ENCODE data around the gene UBE2J2.
A peak's percentile ranks its signal among the peaks of the same experiment; 100 is the strongest.
"Not testable (repeated sequence)": the region's sequence is repeated elsewhere in the genome, so short reads cannot be mapped to it uniquely, and the experiment has no call there.

The UBE2J2 gene

GRCh38 chr1:1260843-1261560 lies 12.7 kb downstream of the UBE2J2 start:
- DNase-seq (no peak), ATAC-seq (no peak)
- Mint-ChIP-seq H3K4me1 (peaks cover 33% of the 10 kb centered on the region), H3K4me3 (peak overlapping the region in 1 of 2 donors; percentile 28), H3K9me3 (no peaks in the 10 kb centered on the region), H3K27me3 (no peaks in the 10 kb centered on the region), H3K27ac (peak overlapping the region in 1 of 2 donors; percentile 58)

GRCh38 chr1:1259951-1260600 lies 13.6 kb downstream of the UBE2J2 start:
- no peak overlapping the region for H3K4me3 Mint-ChIP-seq
- peak overlapping the region in 1 of 2 donors; percentile 58 for H3K27ac Mint-ChIP-seq
- H3K4me1 Mint-ChIP-seq = peaks cover 29% of the 10 kb centered on the region
- ATAC-seq (no peak), DNase-seq (no peak)
- no peaks in the 10 kb centered on the region for H3K27me3 Mint-ChIP-seq
- H3K9me3 Mint-ChIP-seq = no peaks in the 10 kb centered on the region

DNA sequence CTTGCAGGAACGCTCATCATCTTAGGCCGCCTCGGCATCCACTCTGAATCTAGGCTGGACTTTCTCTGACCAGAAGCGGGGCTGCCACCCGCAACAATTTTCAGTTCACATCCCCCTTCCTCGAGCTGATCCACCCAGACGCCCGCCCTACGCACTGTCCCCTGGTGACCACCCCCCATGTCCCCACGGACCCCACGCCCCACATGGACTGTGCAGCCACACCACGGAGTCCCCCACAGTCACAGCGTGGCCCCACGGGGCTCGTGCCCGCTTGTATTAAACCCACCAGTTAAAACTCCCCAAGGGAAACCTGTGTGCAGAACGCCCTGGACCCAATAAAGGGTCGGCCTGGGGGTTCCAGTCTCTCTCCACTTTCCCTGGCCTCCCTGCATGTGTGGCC lies 14.1 kb downstream of the UBE2J2 start:
- peak; percentile 49 for ATAC-seq
- H3K27ac Mint-ChIP-seq = no peak overlapping the region
- peaks cover 29% of the 10 kb centered on the region for H3K4me1 Mint-ChIP-seq
- DNase-seq = no peak
- no peak overlapping the region for H3K4me3 Mint-ChIP-seq
- no peaks in the 10 kb centered on the region for H3K27me3 Mint-ChIP-seq
- H3K9me3 Mint-ChIP-seq = no peaks in the 10 kb centered on the region

GRCh38 chr1:1259119-1259488 lies 14.6 kb downstream of the UBE2J2 start:
- no peak for DNase-seq
- H3K4me3 Mint-ChIP-seq = no peak overlapping the region
- ATAC-seq = no peak
- no peaks in the 10 kb centered on the region for H3K27me3 Mint-ChIP-seq
- H3K9me3 Mint-ChIP-seq = no peaks in the 10 kb centered on the region
- H3K27ac Mint-ChIP-seq = no peak overlapping the region
- peaks cover 29% of the 10 kb centered on the region for H3K4me1 Mint-ChIP-seq

DNA sequence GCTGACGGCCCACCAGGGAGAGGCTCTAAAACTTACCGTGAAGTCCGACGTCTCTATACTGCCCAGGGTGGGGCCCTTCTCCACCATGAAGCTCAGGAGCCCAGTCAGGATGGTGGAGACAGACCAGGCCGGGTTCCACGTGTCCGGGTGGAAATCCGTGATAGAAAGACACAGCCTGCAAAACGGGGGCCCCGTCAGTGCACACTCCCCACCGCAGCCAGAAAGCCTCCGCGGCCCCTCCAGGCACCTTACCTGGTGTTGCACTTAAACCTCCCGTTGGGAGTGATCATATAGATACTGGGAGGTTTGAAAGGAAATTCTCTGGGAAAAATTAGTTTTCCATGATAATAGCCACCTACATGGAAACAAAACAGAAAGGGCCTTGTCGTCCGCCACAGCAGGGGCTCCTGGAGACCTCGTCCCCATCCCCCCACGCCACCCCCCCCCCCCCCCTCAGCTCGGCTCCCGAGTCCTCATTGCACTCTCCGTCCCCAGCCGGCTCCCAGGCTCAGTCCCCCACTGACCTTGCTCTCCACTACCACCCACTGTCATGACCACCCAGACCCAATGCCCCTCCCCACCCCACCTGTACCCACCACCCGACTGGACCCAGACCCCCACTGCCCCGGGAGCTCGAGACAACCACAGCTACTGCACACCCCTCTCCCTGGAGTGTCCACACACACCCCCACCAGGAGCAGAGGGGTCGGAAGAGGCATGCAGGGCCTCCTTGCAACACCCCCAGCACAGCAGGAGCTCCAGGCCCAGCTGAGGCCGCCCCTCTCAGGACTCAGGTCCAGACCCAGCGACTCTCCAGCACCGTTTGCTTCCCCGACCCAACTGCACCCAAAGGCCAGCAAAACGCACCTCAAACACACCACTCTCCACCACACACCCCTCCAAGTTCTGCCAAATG lies 16.4 kb downstream of the UBE2J2 start:
- peak; percentile 15 for ATAC-seq
- Mint-ChIP-seq H3K4me1 (peaks cover 28% of the 10 kb centered on the region), H3K4me3 (no peak overlapping the region), H3K27me3 (no peaks in the 10 kb centered on the region), H3K9me3 (no peaks in the 10 kb centered on the region), H3K27ac (peak overlapping the region in 1 of 2 donors; percentile 42)
- DNase-seq = no peak

- ATAC-seq (no peak), DNase-seq (no peak)
- Mint-ChIP-seq H3K9me3 (no peaks in the 10 kb centered on the region), H3K27me3 (no peaks in the 10 kb centered on the region), H3K4me1 (peaks cover 28% of the 10 kb centered on the region), H3K4me3 (no peak overlapping the region), H3K27ac (peak overlapping the region in 1 of 2 donors; percentile 25)
Observed at GRCh38 chr1:1255611-1256010, 18.0 kb downstream of the UBE2J2 start.

GRCh38 chr1:1255078-1255477 lies 18.6 kb downstream of the UBE2J2 start:
- Mint-ChIP-seq H3K9me3 (no peaks in the 10 kb centered on the region), H3K4me3 (no peak overlapping the region), H3K4me1 (peaks cover 32% of the 10 kb centered on the region), H3K27ac (no peak overlapping the region), H3K27me3 (no peaks in the 10 kb centered on the region)
- no peak for DNase-seq
- no peak for ATAC-seq

GRCh38 chr1:1254667-1254998 lies 19.0 kb downstream of the UBE2J2 start:
- Mint-ChIP-seq H3K27ac (no peak overlapping the region), H3K4me1 (peaks cover 32% of the 10 kb centered on the region), H3K4me3 (no peak overlapping the region), H3K27me3 (no peaks in the 10 kb centered on the region), H3K9me3 (no peaks in the 10 kb centered on the region)
- ATAC-seq (no peak), DNase-seq (no peak)

- ATAC-seq (no peak), DNase-seq (no peak)
- no peaks in the 10 kb centered on the region for H3K9me3 Mint-ChIP-seq
- H3K27me3 Mint-ChIP-seq = no peaks in the 10 kb centered on the region
- peaks cover 33% of the 10 kb centered on the region for H3K4me1 Mint-ChIP-seq
- peak overlapping the region in 1 of 2 donors; percentile 2 for H3K27ac Mint-ChIP-seq
- H3K4me3 Mint-ChIP-seq = no peak overlapping the region
Observed at GRCh38 chr1:1253972-1254666, 19.5 kb downstream of the UBE2J2 start.

DNA sequence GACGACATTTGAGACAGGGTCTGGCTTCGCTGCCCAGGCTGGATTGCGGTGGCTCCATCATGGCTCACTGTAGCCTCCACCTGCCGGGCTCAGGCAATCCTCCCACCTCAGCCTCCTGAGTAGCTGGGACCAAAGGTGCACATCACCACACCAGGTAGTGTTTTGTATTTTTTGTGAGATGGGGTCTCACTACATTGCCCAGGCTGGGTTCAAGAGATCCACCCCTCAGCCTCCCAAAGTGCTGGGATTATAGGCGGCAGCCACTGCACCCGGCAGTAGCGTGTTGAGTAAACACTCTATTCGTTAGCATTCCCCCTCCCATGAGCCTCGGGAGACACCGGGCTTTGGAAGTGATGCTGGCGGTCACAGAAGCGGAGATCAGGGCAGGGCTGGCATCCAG lies 20.3 kb downstream of the UBE2J2 start:
- no peak for DNase-seq
- no peak overlapping the region for H3K4me3 Mint-ChIP-seq
- peaks cover 28% of the 10 kb centered on the region for H3K4me1 Mint-ChIP-seq
- ATAC-seq = no peak
- peak overlapping the region in 1 of 2 donors; percentile 49 for H3K27ac Mint-ChIP-seq
- no peaks in the 10 kb centered on the region for H3K9me3 Mint-ChIP-seq
- H3K27me3 Mint-ChIP-seq = no peaks in the 10 kb centered on the region

GRCh38 chr1:1250786-1251284 lies 22.8 kb downstream of the UBE2J2 start:
- peaks cover 35% of the 10 kb centered on the region for H3K4me1 Mint-ChIP-seq
- peak overlapping the region; percentile 37 to 65 for H3K27ac Mint-ChIP-seq
- H3K9me3 Mint-ChIP-seq = no peaks in the 10 kb centered on the region
- H3K27me3 Mint-ChIP-seq = no peaks in the 10 kb centered on the region
- H3K4me3 Mint-ChIP-seq = peak overlapping the region; percentile 23 to 72
- ATAC-seq (peak; percentile 94), DNase-seq (peak; percentile 70 to 87)

DNA sequence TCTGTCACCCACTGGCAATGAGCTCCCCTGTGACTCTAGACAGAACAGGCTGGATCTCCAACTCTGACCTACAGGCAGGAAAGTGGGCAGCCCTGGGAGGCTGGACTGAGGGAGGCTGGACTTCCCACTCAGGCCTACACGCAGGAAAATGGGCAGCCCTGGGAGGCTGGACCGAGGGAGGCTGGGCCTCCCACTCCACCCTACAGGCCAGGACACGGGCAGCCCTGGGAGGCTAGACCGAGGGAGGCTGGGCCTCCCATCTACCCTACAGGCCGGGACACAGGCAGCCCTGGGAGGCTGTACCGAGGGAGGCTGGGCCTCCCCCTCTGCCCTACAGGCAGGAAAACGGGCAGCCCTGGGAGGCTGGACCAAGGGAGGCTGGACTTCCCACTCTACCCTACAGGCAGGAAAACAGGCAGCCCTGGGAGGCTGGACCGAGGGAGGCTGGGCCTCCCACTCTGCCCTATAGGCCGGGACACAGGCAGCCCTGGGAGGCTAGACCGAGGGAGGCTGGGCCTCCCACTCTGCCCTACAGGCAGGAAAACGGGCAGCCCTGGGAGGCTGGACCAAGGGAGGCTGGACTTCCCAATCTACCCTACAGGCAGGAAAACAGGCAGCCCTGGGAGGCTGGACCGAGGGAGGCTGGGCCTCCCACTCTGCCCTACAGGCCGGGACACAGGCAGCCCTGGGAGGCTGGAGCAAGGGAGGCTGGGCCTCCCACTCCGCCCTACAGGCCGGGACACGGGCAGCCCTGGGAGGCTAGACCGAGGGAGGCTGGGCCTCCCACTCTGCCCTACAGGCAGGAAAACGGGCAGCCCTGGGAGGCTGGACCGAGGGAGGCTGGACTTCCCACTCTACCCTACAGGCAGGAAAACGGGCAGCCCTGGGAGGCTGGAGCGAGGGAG lies 25.4 kb downstream of the UBE2J2 start:
- H3K4me1 Mint-ChIP-seq = peaks cover 35% of the 10 kb centered on the region
- not testable (repeated sequence) for H3K27me3 Mint-ChIP-seq, H3K9me3 Mint-ChIP-seq, H3K4me3 Mint-ChIP-seq, ATAC-seq, DNase-seq
- peak overlapping the region in 1 of 2 donors; percentile 63 for H3K27ac Mint-ChIP-seq

DNA sequence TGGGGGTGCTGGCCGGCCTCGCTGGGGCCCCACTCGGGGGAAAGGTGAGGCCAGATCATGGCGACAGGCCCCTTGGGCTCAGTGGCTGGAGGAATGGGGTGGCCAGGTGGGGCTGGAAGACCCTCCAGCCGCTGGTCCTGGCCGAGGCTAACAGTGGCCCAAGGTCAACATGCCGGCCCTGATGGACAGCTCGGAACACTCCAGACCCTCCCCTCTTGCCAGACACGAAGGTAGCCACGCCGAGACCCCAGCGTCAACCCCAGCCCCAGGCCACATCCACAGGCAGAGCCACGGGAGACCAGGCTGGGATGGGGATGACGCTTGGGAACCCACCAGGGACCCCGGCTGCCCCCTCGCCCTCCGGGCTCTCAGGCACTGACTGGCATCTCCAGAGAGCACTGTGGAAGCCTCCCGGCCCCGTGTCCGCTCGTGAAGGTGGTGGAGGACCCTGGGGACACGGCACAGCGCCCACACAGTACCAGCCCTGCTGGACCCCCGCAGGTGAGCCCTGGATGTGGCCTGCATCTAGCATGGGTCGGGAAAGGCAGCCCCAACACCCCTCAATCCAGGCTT lies 26.2 kb downstream of the UBE2J2 start:
- Mint-ChIP-seq H3K4me3 (no peak overlapping the region), H3K27me3 (no peaks in the 10 kb centered on the region), H3K4me1 (peaks cover 28% of the 10 kb centered on the region), H3K9me3 (no peaks in the 10 kb centered on the region), H3K27ac (peak overlapping the region in 1 of 2 donors; percentile 34)
- no peak for ATAC-seq
- no peak for DNase-seq

Data from stimulated activated naive CD8-positive, alpha-beta T cell treated with anti-CD3 and anti-CD28 coated beads, Interleukin-15, amount 100 ng/mL, for 72 hours (primary cell).